Large intestine (tissue), 3 donors: Measurements from ENCODE around the gene OR52E8. TPM values are rescaled to one million over a fixed set of nuclear protein-coding genes. Genes with fewer than 3 reads are reported as not detected.

Experiments used
- DNase-seq, 2 donors: peaks; one replicate each; pipeline versions ENCODE4 v3.0.0 to v3.0.0-alpha.2; 2013
- H3K27ac ChIP-seq: one replicate; pipeline ENCODE4 v1.5.1; 2013; ENCODE audit warnings: low read length
- H3K27me3 ChIP-seq: 2 replicates; pipeline ENCODE4 v1.6.1; 2013; ENCODE audit warnings: low read length; ENCODE audit not compliant: control insufficient read depth, insufficient read depth
- H3K36me3 ChIP-seq: 2 replicates; pipeline ENCODE4 v1.6.1; 2013; ENCODE audit warnings: low read length; ENCODE audit not compliant: control insufficient read depth, insufficient read depth
- H3K4me1 ChIP-seq: one replicate; pipeline ENCODE4 v1.6.1; 2013; ENCODE audit warnings: low read length; ENCODE audit not compliant: control insufficient read depth, insufficient read depth
- H3K4me3 ChIP-seq: one replicate; pipeline ENCODE4 v1.5.1; 2013; ENCODE audit warnings: low read length
- H3K9me3 ChIP-seq: one replicate; pipeline ENCODE4 v1.6.1; 2013; ENCODE audit warnings: mild to moderate bottlenecking, low read depth, low read length, moderate library complexity; ENCODE audit not compliant: control insufficient read depth
- WGBS: methylation state at CpG from one replicate; pipeline ENCODE4 v1.1.5; 2013; ENCODE audit warnings: low lambda C conversion rate; ENCODE audit not compliant: insufficient coverage; 5-methylcytosine and 5-hydroxymethylcytosine counted together
- polyA plus RNA-seq: library from polyadenylated mRNA; unstranded; fragments of 120-200 nt; gene quantifications from one replicate; pipeline ENCODE4 v1.2.1, GENCODE V29; 2013

Gene OR52E8
- polyA plus RNA-seq, 1 donor: not detected

GRCh38 chr11:5847711-5848110 lies 9.8 kb downstream of the OR52E8 start:
- no peak for DNase-seq
- Histone ChIP-seq H3K9me3 (no peaks in the 10 kb centered on the region), H3K4me1 (no peaks in the 10 kb centered on the region), H3K27ac (no peak overlapping the region), H3K36me3 (no peaks in the 10 kb centered on the region), H3K4me3 (no peak overlapping the region), H3K27me3 (no peaks in the 10 kb centered on the region)

GRCh38 chr11:5846701-5847100 lies 10.8 kb downstream of the OR52E8 start:
- Histone ChIP-seq H3K9me3 (no peaks in the 10 kb centered on the region), H3K4me1 (no peaks in the 10 kb centered on the region), H3K27me3 (no peaks in the 10 kb centered on the region), H3K27ac (no peak overlapping the region), H3K4me3 (no peak overlapping the region), H3K36me3 (no peaks in the 10 kb centered on the region)
- 83% methylated on average over 1 of the region's 1 CpG for WGBS
- DNase-seq: no peak

- Histone ChIP-seq H3K36me3 (no peaks in the 10 kb centered on the region), H3K27me3 (no peaks in the 10 kb centered on the region), H3K4me3 (no peak within 1 kb of the TSS), H3K4me1 (no peaks in the 10 kb centered on the region), H3K9me3 (no peaks in the 10 kb centered on the region), H3K27ac (no peak within 1 kb of the TSS)
- DNase-seq: no peak
- 0% methylated on average over 1 of the region's 1 CpG for WGBS
Observed at GRCh38 chr11:5841797-5842196, 15.7 kb downstream of the OR52E8 start, which contains the start of gene OR52E6. Gene OR52E6 (minus strand): TSS chr11:5841897. CDS start chr11:5841897, 0 bp downstream.

- 87% methylated on average over 2 of the region's 2 CpGs for WGBS
Observed at GRCh38 chr11:5837695-5838094, 19.8 kb downstream of the OR52E8 start.

GRCh38 chr11:5833446-5833845 lies 24.0 kb downstream of the OR52E8 start:
- no peaks in the 10 kb centered on the region for H3K27me3 ChIP-seq
- WGBS: no CpG with 5 or more reads among the region's 2 CpGs

More at GRCh38 chr11:5837695-5838094, 19.8 kb downstream of the OR52E8 start:
- no peaks in the 10 kb centered on the region for H3K9me3 ChIP-seq
- no peak overlapping the region for H3K27ac ChIP-seq
- H3K4me1 ChIP-seq: no peaks in the 10 kb centered on the region
- DNase-seq: no peak
- H3K36me3 ChIP-seq: no peaks in the 10 kb centered on the region
- no peak overlapping the region for H3K4me3 ChIP-seq
- no peaks in the 10 kb centered on the region for H3K27me3 ChIP-seq

GRCh38 chr11:5831196-5831829 lies 26.2 kb downstream of the OR52E8 start:
- H3K4me1 ChIP-seq: no peaks in the 10 kb centered on the region
- no peaks in the 10 kb centered on the region for H3K9me3 ChIP-seq
- no peak overlapping the region for H3K27ac ChIP-seq
- H3K4me3 ChIP-seq: no peak overlapping the region
- no peak for DNase-seq
- 100% methylated on average over 1 of the region's 6 CpGs for WGBS
- H3K36me3 ChIP-seq: no peaks in the 10 kb centered on the region
- H3K27me3 ChIP-seq: no peaks in the 10 kb centered on the region

More at GRCh38 chr11:5833446-5833845, 24.0 kb downstream of the OR52E8 start:
- H3K4me1 ChIP-seq: no peaks in the 10 kb centered on the region
- no peaks in the 10 kb centered on the region for H3K9me3 ChIP-seq
- H3K27ac ChIP-seq: no peak overlapping the region
- no peak for DNase-seq
- H3K4me3 ChIP-seq: no peak overlapping the region
- no peaks in the 10 kb centered on the region for H3K36me3 ChIP-seq

- no peak overlapping the region for H3K27ac ChIP-seq
- H3K4me1 ChIP-seq: no peaks in the 10 kb centered on the region
- no CpG with 5 or more reads among the region's 1 CpG for WGBS
- no peaks in the 10 kb centered on the region for H3K27me3 ChIP-seq
- no peaks in the 10 kb centered on the region for H3K9me3 ChIP-seq
- DNase-seq: no peak
- no peaks in the 10 kb centered on the region for H3K36me3 ChIP-seq
- H3K4me3 ChIP-seq: no peak overlapping the region
Observed at GRCh38 chr11:5818245-5818886, 39.1 kb downstream of the OR52E8 start.

- Histone ChIP-seq H3K4me3 (no peak overlapping the region), H3K27me3 (no peaks in the 10 kb centered on the region), H3K4me1 (no peaks in the 10 kb centered on the region), H3K27ac (no peak overlapping the region), H3K9me3 (no peaks in the 10 kb centered on the region), H3K36me3 (no peaks in the 10 kb centered on the region)
- no peak for DNase-seq
- WGBS: 63% methylated on average over 2 of the region's 4 CpGs
Observed at GRCh38 chr11:5815534-5815933, 42.0 kb downstream of the OR52E8 start.

- Histone ChIP-seq H3K4me3 (no peak overlapping the region), H3K36me3 (no peaks in the 10 kb centered on the region), H3K27ac (no peak overlapping the region), H3K4me1 (no peaks in the 10 kb centered on the region), H3K27me3 (peaks cover 7% of the 10 kb centered on the region), H3K9me3 (no peaks in the 10 kb centered on the region)
- 72% methylated on average over 3 of the region's 6 CpGs for WGBS
- DNase-seq: no peak
Observed at GRCh38 chr11:5809905-5810795, 47.3 kb downstream of the OR52E8 start.

GRCh38 chr11:5809122-5809519 lies 48.4 kb downstream of the OR52E8 start:
- no peak overlapping the region for H3K4me3 ChIP-seq
- 64% methylated on average over 3 of the region's 5 CpGs for WGBS
- H3K27ac ChIP-seq: no peak overlapping the region
- H3K4me1 ChIP-seq: no peaks in the 10 kb centered on the region
- H3K36me3 ChIP-seq: no peaks in the 10 kb centered on the region
- H3K9me3 ChIP-seq: no peaks in the 10 kb centered on the region
- no peak for DNase-seq
- peaks cover 7% of the 10 kb centered on the region for H3K27me3 ChIP-seq
